Tibial nerve (tissue), 4 donors: Measurements from ENCODE around the gene ANO6.

Experiments used
- EP300 ChIP-seq, 2 donors: sonication (generic); formaldehyde crosslinking; IDR thresholded peaks; one replicate each; pipeline ENCODE4 v1.6.1; 2017; ENCODE audit warnings: antibody characterized with exemption in 2 of 2, mild to moderate bottlenecking in 1 of 2
- TF ChIP-seq, protein P1 (sequence below), 5 experiments: fragments of 200-600 bp in 3 of 5; fragments of 450-650 bp in 2 of 5; sonication (generic) in 3 of 5; IDR thresholded peaks; one replicate each; pipeline ENCODE4 v1.5.1; 2016 to 2019; ENCODE audit warnings: antibody characterized with exemption in 5 of 5, mild to moderate bottlenecking in 3 of 5, moderate library complexity in 2 of 5

GRCh38 chr12:45234139-45234865 is 18.4 kb downstream of the ANO6 start:
- TF ChIP-seq, protein P1, sequence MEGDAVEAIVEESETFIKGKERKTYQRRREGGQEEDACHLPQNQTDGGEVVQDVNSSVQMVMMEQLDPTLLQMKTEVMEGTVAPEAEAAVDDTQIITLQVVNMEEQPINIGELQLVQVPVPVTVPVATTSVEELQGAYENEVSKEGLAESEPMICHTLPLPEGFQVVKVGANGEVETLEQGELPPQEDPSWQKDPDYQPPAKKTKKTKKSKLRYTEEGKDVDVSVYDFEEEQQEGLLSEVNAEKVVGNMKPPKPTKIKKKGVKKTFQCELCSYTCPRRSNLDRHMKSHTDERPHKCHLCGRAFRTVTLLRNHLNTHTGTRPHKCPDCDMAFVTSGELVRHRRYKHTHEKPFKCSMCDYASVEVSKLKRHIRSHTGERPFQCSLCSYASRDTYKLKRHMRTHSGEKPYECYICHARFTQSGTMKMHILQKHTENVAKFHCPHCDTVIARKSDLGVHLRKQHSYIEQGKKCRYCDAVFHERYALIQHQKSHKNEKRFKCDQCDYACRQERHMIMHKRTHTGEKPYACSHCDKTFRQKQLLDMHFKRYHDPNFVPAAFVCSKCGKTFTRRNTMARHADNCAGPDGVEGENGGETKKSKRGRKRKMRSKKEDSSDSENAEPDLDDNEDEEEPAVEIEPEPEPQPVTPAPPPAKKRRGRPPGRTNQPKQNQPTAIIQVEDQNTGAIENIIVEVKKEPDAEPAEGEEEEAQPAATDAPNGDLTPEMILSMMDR (IDR thresholded peaks at IDR 0.05) = peak in 1 of 5 experiments; percentile 13
- TF ChIP-seq EP300 (IDR thresholded peaks at IDR 0.05) = peak in 1 of 2 donors; percentile 30
